Common myeloid progenitor, CD34-positive (primary cell): ENCODE results near the gene SNX5.

ENCODE experiments used
- CTCF ChIA-PET: fragments of 350-600 bp; sonication (Branson Sonifier 250); formaldehyde crosslinking; loops from one replicate; lab custom pipeline; 2021; ENCODE audit warnings: antibody characterized with exemption; lab: Charles Lee
- POLR2A ChIA-PET: fragments of 350-600 bp; sonication (Branson Sonifier 250); formaldehyde crosslinking; loops from one replicate; lab custom pipeline; 2021; ENCODE audit warnings: antibody characterized with exemption; lab: Charles Lee
- DNase-seq, 3 donors: peaks; one replicate each; pipeline versions ENCODE4 v3.0.0 to v3.0.0-alpha.2; 2013
- H3K27ac ChIP-seq, 2 experiments: 1 replicate in 1 of 2; 2 replicates in 1 of 2; pipeline ENCODE4 v1.7.0; 2013; ENCODE audit warnings: inconsistent platforms in 2 of 2, low read length in 2 of 2, mild to moderate bottlenecking in 2 of 2, low read depth in 1 of 2, moderate library complexity in 1 of 2; ENCODE audit not compliant: severe bottlenecking in 2 of 2, insufficient read depth in 1 of 2, poor library complexity in 1 of 2
- H3K27me3 ChIP-seq, 5 experiments: replicated peaks in 2 of 5; 1 replicate in 3 of 5; 2 replicates in 2 of 5; pipeline versions ENCODE4 v1.6.1 to v1.7.0; 2013; ENCODE audit warnings: low read length in 4 of 5, mild to moderate bottlenecking in 2 of 5, moderate library complexity in 2 of 5, inconsistent platforms in 1 of 5; ENCODE audit not compliant: insufficient read depth in 5 of 5, control insufficient read depth in 4 of 5
- H3K36me3 ChIP-seq, 4 experiments: 1 replicate in 2 of 4; 2 replicates in 2 of 4; pipeline versions ENCODE4 v1.6.1 to v1.7.0; 2013; ENCODE audit warnings: low read length in 3 of 4, control low read depth in 1 of 4, mild to moderate bottlenecking in 1 of 4; ENCODE audit not compliant: control insufficient read depth in 4 of 4, insufficient read depth in 4 of 4
- H3K4me1 ChIP-seq, 4 experiments: 1 replicate in 3 of 4; 2 replicates in 1 of 4; pipeline versions ENCODE4 v1.6.1 to v1.7.1; 2013; ENCODE audit warnings: low read length in 3 of 4, mild to moderate bottlenecking in 3 of 4, control low read depth in 1 of 4, inconsistent platforms in 1 of 4, moderate library complexity in 1 of 4; ENCODE audit not compliant: control insufficient read depth in 4 of 4, insufficient read depth in 4 of 4; ENCODE audit errors: control extremely low read depth in 1 of 4
- H3K4me3 ChIP-seq, 7 experiments: 1 replicate in 4 of 7; 2 replicates in 3 of 7; pipeline versions ENCODE4 v1.5.1 to v1.7.0; 2013; ENCODE audit warnings: mild to moderate bottlenecking in 7 of 7, low read length in 6 of 7, moderate library complexity in 6 of 7, inconsistent platforms in 2 of 7, low read depth in 2 of 7, control low read depth in 1 of 7; ENCODE audit not compliant: insufficient read depth in 4 of 7, control insufficient read depth in 1 of 7; ENCODE audit errors: extremely low read depth in 1 of 7
- H3K9me3 ChIP-seq, 5 experiments: 1 replicate in 4 of 5; 2 replicates in 1 of 5; pipeline versions ENCODE4 v1.6.1 to v1.7.1; 2013; ENCODE audit warnings: low read length in 4 of 5, mild to moderate bottlenecking in 2 of 5, inconsistent platforms in 1 of 5, low read depth in 1 of 5, moderate library complexity in 1 of 5; ENCODE audit not compliant: control insufficient read depth in 4 of 5, insufficient read depth in 2 of 5; ENCODE audit errors: control extremely low read depth in 1 of 5
- WGBS: methylation state at CpG from one replicate; pipeline ENCODE4 v1.1.5; 2013; ENCODE audit not compliant: insufficient coverage; 5-methylcytosine and 5-hydroxymethylcytosine counted together

The SNX5 gene

GRCh38 chr20:17901971-17902370, 66.6 kb downstream of the SNX5 start:
- ChIA-PET POLR2A (no interaction called here), CTCF (interaction anchor here (0.6 to 1.3 kb wide), 5 partner anchors 13 to 397 kb away, joined by 3 to 4 read pairs (median 3); partner anchors contain the start of gene RRBP1)
- Histone ChIP-seq H3K27me3 (no peaks in the 10 kb centered on the region), H3K4me3 (no peak overlapping the region), H3K27ac (no peak overlapping the region), H3K9me3 (no peaks in the 10 kb centered on the region), H3K4me1 (peaks cover 0 to 2% (median 0%) of the 10 kb centered on the region in 4 experiments), H3K36me3 (no peaks in the 10 kb centered on the region)
- no peak for DNase-seq
- WGBS: 79% methylated on average over 4 of the region's 4 CpGs

GRCh38 chr20:17898548-17898994, 70.0 kb downstream of the SNX5 start:
- Histone ChIP-seq H3K9me3 (no peaks in the 10 kb centered on the region), H3K27me3 (no peaks in the 10 kb centered on the region), H3K4me3 (no peak overlapping the region), H3K4me1 (peaks cover 5 to 26% (median 15%) of the 10 kb centered on the region in 4 experiments), H3K27ac (no peak overlapping the region), H3K36me3 (no peaks in the 10 kb centered on the region)
- peak; percentile 55 to 82 (median 80) for DNase-seq
- ChIA-PET POLR2A (no interaction called here), CTCF (interaction anchor here (0.7 to 4.2 kb wide), 16 partner anchors 25 to 367 kb away, joined by 3 to 25 read pairs (median 4); partner anchors contain the start of genes BFSP1 and RRBP1)
- WGBS: 39% methylated on average over 5 of the region's 7 CpGs

DNA sequence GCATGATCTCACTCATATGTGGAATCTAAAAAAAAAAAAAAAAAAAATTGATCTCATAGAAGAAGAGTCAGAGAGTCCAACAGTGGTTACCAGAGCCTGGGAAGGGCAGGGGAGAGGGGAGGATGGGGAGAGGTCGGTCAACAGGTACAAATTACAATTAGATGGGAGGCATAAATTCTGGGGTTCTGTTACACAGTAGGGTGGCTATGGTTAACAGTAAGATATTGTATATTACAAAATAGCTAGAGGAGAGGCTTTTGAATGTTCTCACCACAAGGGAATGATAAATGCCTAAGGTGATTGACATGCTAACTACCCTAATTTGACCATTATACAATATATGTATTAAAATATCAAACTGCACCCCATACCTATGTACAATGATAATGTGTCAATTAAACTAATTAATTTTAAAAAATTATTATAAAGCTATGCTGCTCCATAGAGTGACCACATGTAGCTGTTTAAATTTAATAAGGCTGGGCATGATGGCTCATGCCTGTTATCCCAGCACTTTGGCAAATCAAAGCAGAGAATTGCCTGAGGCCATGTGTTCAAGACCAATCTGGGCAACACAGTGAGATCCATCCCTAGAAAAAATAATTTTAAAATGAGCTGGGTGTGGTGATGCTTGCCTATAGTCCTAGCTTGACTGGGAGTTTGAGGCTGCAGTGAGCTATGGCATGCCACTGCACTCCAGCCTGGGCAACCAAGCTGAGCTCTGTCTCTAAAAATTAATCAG, 70.9 kb downstream of the SNX5 start:
- Histone ChIP-seq H3K36me3 (no peaks in the 10 kb centered on the region), H3K4me1 (peaks cover 5 to 26% (median 15%) of the 10 kb centered on the region in 4 experiments), H3K27me3 (no peaks in the 10 kb centered on the region), H3K4me3 (no peak overlapping the region), H3K27ac (no peak overlapping the region), H3K9me3 (no peaks in the 10 kb centered on the region)
- ChIA-PET POLR2A (no interaction called here), CTCF (interaction anchor here (0.7 to 4.2 kb wide), 23 partner anchors 10 to 393 kb away, joined by 3 to 25 read pairs (median 4); partner anchors contain the start of genes BFSP1 and RRBP1)
- WGBS: 88% methylated on average over 1 of the region's 1 CpG
- no peak for DNase-seq

DNA sequence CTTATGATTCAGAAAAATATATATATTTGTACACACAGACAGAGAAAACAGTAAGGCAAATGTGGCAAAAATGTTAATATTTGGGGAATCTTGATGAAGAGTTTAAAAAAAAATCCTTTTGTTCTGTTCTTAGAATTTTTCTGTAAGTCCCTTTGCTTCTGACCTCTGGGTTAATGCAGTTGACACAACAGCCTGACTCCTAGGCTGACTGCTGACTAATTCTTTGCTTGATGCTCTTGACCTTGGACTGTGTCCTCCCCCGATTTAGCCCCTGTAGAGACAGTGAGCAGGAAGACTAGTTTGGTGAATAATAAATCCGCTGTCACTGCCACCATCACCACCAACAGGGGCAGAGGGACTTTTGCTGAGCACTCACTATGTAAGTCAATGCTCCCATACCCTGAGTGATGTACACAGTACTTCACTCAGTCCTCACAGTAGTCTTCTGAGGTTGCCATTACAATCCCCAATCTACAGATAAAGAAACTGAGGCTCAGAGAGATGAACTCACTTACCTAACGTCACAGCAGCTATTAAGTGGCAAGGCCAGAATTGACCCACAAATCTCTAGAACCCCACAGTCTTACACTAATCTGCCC, 71.7 kb downstream of the SNX5 start:
- CTCF ChIA-PET: interaction anchor here (1.0 to 4.2 kb wide), 12 partner anchors 12 to 392 kb away, joined by 3 to 25 read pairs (median 4); partner anchors contain the start of gene RRBP1
- no peak overlapping the region for H3K27ac ChIP-seq

GRCh38 chr20:17896193-17896723, 72.3 kb downstream of the SNX5 start:
- POLR2A ChIA-PET: interaction anchor here (0.6 to 1.2 kb wide), 2 partner anchors 111 to 214 kb away, joined by 5 to 9 read pairs; partner anchors contain the start of gene RRBP1
- 4% methylated on average over 9 of the region's 9 CpGs for WGBS
- Histone ChIP-seq H3K9me3 (no peaks in the 10 kb centered on the region), H3K27me3 (no peaks in the 10 kb centered on the region), H3K4me3 (peak overlapping the region in 4 of 7 experiments; percentile 38 to 79 (median 62)), H3K36me3 (no peaks in the 10 kb centered on the region), H3K4me1 (peaks cover 5 to 26% (median 15%) of the 10 kb centered on the region in 4 experiments), H3K27ac (peak overlapping the region in 1 of 2 experiments; percentile 59)
- CTCF ChIA-PET: interaction anchor here (0.6 to 4.2 kb wide), 11 partner anchors 11 to 391 kb away, joined by 3 to 23 read pairs (median 3); partner anchors contain the start of gene RRBP1
- DNase-seq: peak in 2 of 3 donors; percentile 55 to 77

More for the DNA sequence above, 71.7 kb downstream of the SNX5 start:
- Histone ChIP-seq H3K36me3 (no peaks in the 10 kb centered on the region), H3K27me3 (no peaks in the 10 kb centered on the region), H3K4me3 (peak overlapping the region in 1 of 7 experiments; percentile 79), H3K4me1 (peaks cover 5 to 26% (median 15%) of the 10 kb centered on the region in 4 experiments), H3K9me3 (no peaks in the 10 kb centered on the region)
- no peak for DNase-seq
- 96% methylated on average over 3 of the region's 3 CpGs for WGBS
- POLR2A ChIA-PET: no interaction called here

- Histone ChIP-seq H3K36me3 (no peaks in the 10 kb centered on the region), H3K4me1 (peaks cover 5 to 26% (median 15%) of the 10 kb centered on the region in 4 experiments), H3K27me3 (no peaks in the 10 kb centered on the region), H3K27ac (peak overlapping the region in 1 of 2 experiments; percentile 59), H3K9me3 (no peaks in the 10 kb centered on the region), H3K4me3 (peak overlapping the region in 4 of 7 experiments; percentile 38 to 79 (median 62))
- POLR2A ChIA-PET: interaction anchor here (0.6 to 1.2 kb wide), 2 partner anchors 111 to 213 kb away, joined by 5 to 9 read pairs; partner anchors contain the start of gene RRBP1
- CTCF ChIA-PET: interaction anchor here (0.6 to 3.1 kb wide), 11 partner anchors 11 to 390 kb away, joined by 3 to 13 read pairs (median 3); partner anchors contain the start of gene RRBP1
- WGBS: 2% methylated on average over 12 of the region's 17 CpGs
- peak; percentile 43 to 86 (median 81) for DNase-seq
Measured at GRCh38 chr20:17895641-17896171, 72.9 kb downstream of the SNX5 start.
